ENCODE measurements around the gene IL11. TPM values are rescaled to one million over a fixed set of nuclear protein-coding genes. Genes with fewer than 3 reads are reported as not detected.

The IL11 gene
- total and polyA plus RNA-seq, 2 of the 13 experiments (the other 11 are each of a cell fraction or from before 2014, with no cell fraction given) = 2.5 to 2.9 TPM

DNA sequence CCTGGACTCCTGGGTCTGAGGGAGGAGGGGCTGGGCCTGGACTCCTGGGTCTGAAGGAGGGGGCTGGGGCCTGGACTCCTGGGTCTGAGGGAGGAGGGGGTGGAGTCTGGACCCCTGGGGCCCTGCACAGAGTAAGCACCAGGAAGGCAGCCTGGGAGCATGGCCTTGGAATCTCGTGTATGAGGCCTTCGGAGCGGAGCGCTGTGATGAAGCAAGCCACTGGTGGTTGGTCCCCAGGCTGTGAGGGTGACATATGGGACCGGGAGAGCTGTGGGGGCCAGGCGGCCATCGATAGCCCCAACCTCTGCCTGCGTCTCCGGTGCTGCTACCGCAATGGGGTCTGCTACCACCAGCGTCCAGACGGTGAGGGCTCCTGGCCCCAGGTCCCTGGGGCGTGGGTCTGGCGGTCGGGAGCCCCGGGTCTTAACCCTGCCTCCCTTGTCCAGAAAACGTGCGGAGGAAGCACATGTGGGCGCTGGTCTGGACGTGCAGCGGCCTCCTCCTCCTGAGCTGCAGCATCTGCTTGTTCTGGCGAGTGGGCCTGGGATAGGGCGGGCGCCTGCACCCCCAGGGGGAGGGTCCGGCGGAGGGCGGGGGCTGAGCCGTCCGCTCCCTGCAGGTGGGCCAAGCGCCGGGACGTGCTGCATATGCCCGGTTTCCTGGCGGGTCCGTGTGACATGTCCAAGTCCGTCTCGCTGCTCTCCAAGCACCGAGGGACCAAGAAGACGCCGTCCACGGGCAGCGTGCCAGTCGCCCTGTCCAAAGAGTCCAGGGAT, 7.3 kb upstream of the IL11 start (continued):
- TF ChIP-seq ZNF639 (CRISPR knock-in tag; conservative IDR thresholded peaks at IDR 0.05) (no peak), THAP11 (CRISPR knock-in tag; IDR thresholded peaks at IDR 0.05) (no peak; the same call in 1 of the 2 replicates), ZKSCAN5 (CRISPR knock-in tag; IDR thresholded peaks at IDR 0.05) (no peak), ZNF644 (CRISPR knock-in tag; IDR thresholded peaks at IDR 0.05; ENCODE audit: low read depth) (0 out of 2 replicates have a peak, but pooled peaks have one; percentile 38), ZSCAN12 (CRISPR knock-in tag; IDR thresholded peaks at IDR 0.05) (no peak), ZNF772 (CRISPR knock-in tag; IDR thresholded peaks at IDR 0.05) (no peak), SOX13 (IDR thresholded peaks at IDR 0.05) (no peak), SOX13 (CRISPR knock-in tag; conservative IDR thresholded peaks at IDR 0.05 in 1 of 2, IDR thresholded peaks at IDR 0.05 in 1 of 2) (peak in 1 of 2 experiments; percentile 22; a peak in 1 of 4 replicates), CC2D1A (CRISPR knock-in tag; IDR thresholded peaks at IDR 0.05) (no peak), SIX4 (CRISPR knock-in tag; IDR thresholded peaks at IDR 0.05) (no peak), FOXP1 (IDR thresholded peaks at IDR 0.05) (no peak), FOXP1 (CRISPR knock-in tag; IDR thresholded peaks at IDR 0.05) (no peak), ZNF225 (CRISPR knock-in tag; IDR thresholded peaks at IDR 0.05) (no peak), FOXJ3 (CRISPR knock-in tag; IDR thresholded peaks at IDR 0.05; ENCODE audit: borderline replicate concordance) (no peak), ZNF414 (CRISPR knock-in tag; IDR thresholded peaks at IDR 0.05) (no peak), ZSCAN21 (CRISPR knock-in tag; IDR thresholded peaks at IDR 0.05; ENCODE audit: borderline replicate concordance) (no peak), PPARG (CRISPR knock-in tag; conservative IDR thresholded peaks at IDR 0.05) (no peak), ZNF317 (CRISPR knock-in tag; IDR thresholded peaks at IDR 0.05) (no peak), ZNF460 (CRISPR knock-in tag; IDR thresholded peaks at IDR 0.05; ENCODE audit: borderline replicate concordance) (no peak), JUNB (CRISPR knock-in tag; IDR thresholded peaks at IDR 0.05; ENCODE audit: borderline replicate concordance) (no peak), ZZZ3 (CRISPR knock-in tag; IDR thresholded peaks at IDR 0.05; ENCODE audit: borderline replicate concordance) (no peak), KAT8 (CRISPR knock-in tag; IDR thresholded peaks at IDR 0.05) (no peak), MYC (CRISPR knock-in tag; IDR thresholded peaks at IDR 0.05; ENCODE audit: borderline replicate concordance) (peak; percentile 65; the same call in 1 of the 2 replicates), ZMAT3 (CRISPR knock-in tag; conservative IDR thresholded peaks at IDR 0.05) (0 out of 2 replicates have a peak, but pooled peaks have one; percentile 36), FOXA3 (CRISPR knock-in tag; IDR thresholded peaks at IDR 0.05) (0 out of 2 replicates have a peak, but pooled peaks have one; percentile 6), PHF20 (CRISPR knock-in tag; IDR thresholded peaks at IDR 0.05) (no peak), PRPF4 (IDR thresholded peaks at IDR 0.05; ENCODE audit: low read depth, low read length, poor library complexity, severe bottlenecking) (no peak), ZNF652 (CRISPR knock-in tag; IDR thresholded peaks at IDR 0.05; ENCODE audit: borderline replicate concordance, low read depth) (no peak)
- TF ChIP-seq, protein P1, sequence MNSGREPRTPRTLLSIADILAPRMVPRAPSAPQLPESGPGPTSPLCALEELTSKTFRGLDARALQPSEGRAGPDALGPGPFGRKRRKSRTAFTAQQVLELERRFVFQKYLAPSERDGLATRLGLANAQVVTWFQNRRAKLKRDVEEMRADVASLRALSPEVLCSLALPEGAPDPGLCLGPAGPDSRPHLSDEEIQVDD (CRISPR knock-in tag; IDR thresholded peaks at IDR 0.05; ENCODE audit: borderline replicate concordance) = no peak
- TF ChIP-seq, protein P2, sequence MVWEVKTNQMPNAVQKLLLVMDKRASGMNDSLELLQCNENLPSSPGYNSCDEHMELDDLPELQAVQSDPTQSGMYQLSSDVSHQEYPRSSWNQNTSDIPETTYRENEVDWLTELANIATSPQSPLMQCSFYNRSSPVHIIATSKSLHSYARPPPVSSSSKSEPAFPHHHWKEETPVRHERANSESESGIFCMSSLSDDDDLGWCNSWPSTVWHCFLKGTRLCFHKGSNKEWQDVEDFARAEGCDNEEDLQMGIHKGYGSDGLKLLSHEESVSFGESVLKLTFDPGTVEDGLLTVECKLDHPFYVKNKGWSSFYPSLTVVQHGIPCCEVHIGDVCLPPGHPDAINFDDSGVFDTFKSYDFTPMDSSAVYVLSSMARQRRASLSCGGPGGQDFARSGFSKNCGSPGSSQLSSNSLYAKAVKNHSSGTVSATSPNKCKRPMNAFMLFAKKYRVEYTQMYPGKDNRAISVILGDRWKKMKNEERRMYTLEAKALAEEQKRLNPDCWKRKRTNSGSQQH (CRISPR knock-in tag; IDR thresholded peaks at IDR 0.05; ENCODE audit: low read depth) = no peak
